ENCODE data around the gene ALDH1A2. TPM values are rescaled to one million over a fixed set of nuclear protein-coding genes. Genes with fewer than 3 reads are reported as not detected.
"Not testable (repeated sequence)": the region's sequence is repeated elsewhere in the genome, so short reads cannot be mapped to it uniquely, and the experiment has no call there.

Gene ALDH1A2
- total RNA-seq, 4 donors from 2014 or later, result 47.9 to 128 (median 109) TPM

GRCh38 chr15:58003810-58004209 is 61.7 kb downstream of the ALDH1A2 start:
- Histone ChIP-seq H3K27ac (no peak overlapping the region), H3K4me1 (no peaks in the 10 kb centered on the region), H3K27me3 (no peaks in the 10 kb centered on the region), H3K36me3 (no peaks in the 10 kb centered on the region), H3K9me3 (no peaks in the 10 kb centered on the region), H3K4me3 (no peak overlapping the region)
- no peak for DNase-seq
- no peak for TF ChIP-seq CTCF (IDR thresholded peaks at IDR 0.05)
- no peak for TF ChIP-seq POLR2A (IDR thresholded peaks at IDR 0.05)
- intact Hi-C loops (cut with DNase I; ENCODE audit: low total_unique reads), result no loop called here

GRCh38 chr15:58002338-58003126 is 63.0 kb downstream of the ALDH1A2 start:
- no peaks in the 10 kb centered on the region for H3K27me3 ChIP-seq
- H3K9me3 ChIP-seq, result no peaks in the 10 kb centered on the region
- no peak overlapping the region for H3K4me3 ChIP-seq
- H3K4me1 ChIP-seq, result no peaks in the 10 kb centered on the region
- H3K36me3 ChIP-seq, result no peaks in the 10 kb centered on the region
- no peak for TF ChIP-seq POLR2A (IDR thresholded peaks at IDR 0.05)
- TF ChIP-seq CTCF (IDR thresholded peaks at IDR 0.05), result no peak
- H3K27ac ChIP-seq, result no peak overlapping the region
- intact Hi-C loops (cut with DNase I; ENCODE audit: low total_unique reads), result no loop called here
- no peak for DNase-seq

GRCh38 chr15:57999699-58000098 is 65.8 kb downstream of the ALDH1A2 start:
- H3K27me3 ChIP-seq; intact Hi-C loops (cut with DNase I; ENCODE audit: low total_unique reads); H3K4me1 ChIP-seq; H3K9me3 ChIP-seq; H3K4me3 ChIP-seq; DNase-seq; H3K27ac ChIP-seq; H3K36me3 ChIP-seq: not testable (repeated sequence)

GRCh38 chr15:57996561-57996960 is 69.0 kb downstream of the ALDH1A2 start:
- H3K9me3 ChIP-seq, result no peaks in the 10 kb centered on the region
- DNase-seq, result no peak
- no peaks in the 10 kb centered on the region for H3K4me1 ChIP-seq
- H3K27me3 ChIP-seq, result no peaks in the 10 kb centered on the region
- intact Hi-C loops (cut with DNase I; ENCODE audit: low total_unique reads), result no loop called here
- TF ChIP-seq POLR2A (IDR thresholded peaks at IDR 0.05), result no peak
- TF ChIP-seq CTCF (IDR thresholded peaks at IDR 0.05), result no peak
- no peaks in the 10 kb centered on the region for H3K36me3 ChIP-seq
- no peak overlapping the region for H3K27ac ChIP-seq
- no peak overlapping the region for H3K4me3 ChIP-seq

- Histone ChIP-seq H3K27me3 (no peaks in the 10 kb centered on the region), H3K4me1 (no peaks in the 10 kb centered on the region), H3K36me3 (no peaks in the 10 kb centered on the region), H3K9me3 (no peaks in the 10 kb centered on the region), H3K27ac (peak overlapping the region in 1 of 2 donors; percentile 5), H3K4me3 (no peak overlapping the region)
- no peak for DNase-seq
- intact Hi-C loops (cut with DNase I; ENCODE audit: low total_unique reads), result no loop called here
- TF ChIP-seq POLR2A (IDR thresholded peaks at IDR 0.05) (no peak), CTCF (IDR thresholded peaks at IDR 0.05) (no peak)
These were observed 71.1 kb downstream of the ALDH1A2 start for GRCh38 chr15:57994221-57995049.
